C4-2B (cell line): ENCODE data around the gene TAF3.

ENCODE experiments used
- H3K27ac ChIP-seq: fragments of 450-650 bp; 2 replicates; pipeline ENCODE4 v1.5.1; 2017
- ZFX ChIP-seq: fragments of 450-650 bp; IDR thresholded peaks from 2 replicates; pipeline ENCODE4 v1.6.1; 2017
- TF ChIP-seq, protein P1 (sequence below): fragments of 450-650 bp; conservative IDR thresholded peaks from 2 replicates; pipeline ENCODE4 v1.5.1; 2017; ENCODE audit warnings: mild to moderate bottlenecking

Gene TAF3

DNA sequence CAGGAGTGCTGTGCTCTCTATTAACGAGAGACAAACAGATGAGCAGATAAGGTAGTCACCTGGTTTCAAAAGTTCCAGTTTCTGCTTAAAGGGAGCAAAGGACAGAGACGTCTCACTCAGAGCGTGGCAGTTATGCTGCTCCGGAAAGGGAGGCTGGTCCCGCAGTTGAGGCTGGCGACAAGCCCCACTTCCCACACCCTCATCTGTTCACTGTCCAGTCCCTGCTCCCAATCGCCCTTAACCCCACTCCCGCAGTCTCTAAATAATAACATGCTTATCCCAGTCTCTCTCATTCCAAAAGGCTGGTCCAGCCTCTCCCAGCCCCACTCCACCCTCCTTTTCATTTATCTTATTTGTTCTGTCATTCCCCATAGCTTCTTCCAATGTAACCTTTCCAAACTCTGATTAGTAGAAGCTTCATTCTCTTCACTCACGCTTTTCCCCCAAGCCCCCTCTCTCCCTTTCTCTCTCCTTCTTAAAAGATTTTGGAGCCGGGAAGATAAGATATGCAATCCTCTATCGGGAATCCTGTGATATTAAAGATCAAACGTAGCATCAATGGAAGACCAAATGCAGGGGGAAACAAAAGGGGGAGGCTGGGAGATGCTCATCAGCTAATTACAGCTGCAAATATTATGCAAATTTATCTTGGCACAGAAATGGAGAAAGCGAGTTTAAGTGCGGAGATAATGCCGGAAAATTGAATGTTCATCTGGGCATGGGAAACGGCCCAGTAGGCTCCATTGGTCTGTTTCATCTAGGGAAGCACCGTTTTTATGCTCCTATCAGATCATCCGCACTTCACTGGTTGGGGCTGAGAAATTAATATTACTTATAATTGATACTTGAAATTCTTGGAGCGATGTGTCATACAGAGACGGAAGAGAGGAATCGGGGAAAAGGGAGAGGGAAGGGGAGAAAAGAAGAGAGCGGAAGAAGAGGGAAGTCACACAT lies 219.9 kb downstream of the TAF3 start:
- TF ChIP-seq ZFX: no peak
- TF ChIP-seq, protein P1, sequence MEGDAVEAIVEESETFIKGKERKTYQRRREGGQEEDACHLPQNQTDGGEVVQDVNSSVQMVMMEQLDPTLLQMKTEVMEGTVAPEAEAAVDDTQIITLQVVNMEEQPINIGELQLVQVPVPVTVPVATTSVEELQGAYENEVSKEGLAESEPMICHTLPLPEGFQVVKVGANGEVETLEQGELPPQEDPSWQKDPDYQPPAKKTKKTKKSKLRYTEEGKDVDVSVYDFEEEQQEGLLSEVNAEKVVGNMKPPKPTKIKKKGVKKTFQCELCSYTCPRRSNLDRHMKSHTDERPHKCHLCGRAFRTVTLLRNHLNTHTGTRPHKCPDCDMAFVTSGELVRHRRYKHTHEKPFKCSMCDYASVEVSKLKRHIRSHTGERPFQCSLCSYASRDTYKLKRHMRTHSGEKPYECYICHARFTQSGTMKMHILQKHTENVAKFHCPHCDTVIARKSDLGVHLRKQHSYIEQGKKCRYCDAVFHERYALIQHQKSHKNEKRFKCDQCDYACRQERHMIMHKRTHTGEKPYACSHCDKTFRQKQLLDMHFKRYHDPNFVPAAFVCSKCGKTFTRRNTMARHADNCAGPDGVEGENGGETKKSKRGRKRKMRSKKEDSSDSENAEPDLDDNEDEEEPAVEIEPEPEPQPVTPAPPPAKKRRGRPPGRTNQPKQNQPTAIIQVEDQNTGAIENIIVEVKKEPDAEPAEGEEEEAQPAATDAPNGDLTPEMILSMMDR: no peak

DNA sequence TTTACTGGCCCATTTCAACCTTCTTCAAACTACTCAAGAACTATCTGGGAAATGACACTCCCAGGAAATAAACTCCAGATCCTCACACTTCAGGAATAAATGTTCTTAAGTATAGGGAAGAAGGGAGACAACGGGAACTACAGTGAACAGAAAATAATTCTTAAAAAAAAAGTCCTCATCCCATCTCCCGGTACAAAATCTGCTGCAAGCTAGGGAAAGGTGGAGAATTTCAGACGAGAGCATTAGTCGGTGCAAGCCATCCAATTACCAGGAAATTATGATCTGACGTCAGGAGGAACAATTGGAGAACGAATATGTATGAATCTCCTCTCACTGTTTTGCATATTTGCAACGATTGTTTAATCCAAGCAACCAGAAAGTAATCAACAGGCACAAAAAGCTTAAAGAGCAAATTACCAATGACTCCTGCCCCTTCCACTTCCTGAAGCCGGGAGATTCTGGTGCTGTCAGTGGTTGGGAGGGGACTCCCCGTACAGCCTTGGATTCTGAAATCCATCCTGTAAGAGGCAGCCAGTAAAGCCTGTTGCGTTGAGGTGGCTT lies 221.1 kb downstream of the TAF3 start:
- no peak for TF ChIP-seq ZFX
- TF ChIP-seq, protein P1: no peak
- no peak overlapping the region for H3K27ac ChIP-seq

More for the DNA sequence above, 219.9 kb downstream of the TAF3 start:
- H3K27ac ChIP-seq: no peak overlapping the region

DNA sequence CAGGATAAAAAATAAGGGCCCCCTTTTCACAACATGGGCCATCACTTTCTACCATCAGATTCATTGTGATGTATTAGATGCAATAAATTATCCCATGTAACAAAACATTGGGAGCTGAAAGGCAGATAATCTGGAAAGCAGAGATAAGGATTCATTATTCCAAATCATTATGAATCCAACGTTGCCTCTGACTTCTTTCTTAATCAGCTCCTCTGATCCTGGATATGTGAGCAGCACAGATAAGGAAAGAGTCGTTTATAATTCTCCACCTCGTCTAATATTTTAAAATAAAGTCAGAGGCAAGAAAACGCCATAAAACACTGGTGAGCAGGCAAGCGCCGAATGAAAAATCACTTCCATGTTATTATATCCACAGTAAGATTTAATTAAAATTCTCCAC lies 222.3 kb downstream of the TAF3 start:
- TF ChIP-seq ZFX: no peak
- TF ChIP-seq, protein P1: no peak
- H3K27ac ChIP-seq: no peak overlapping the region

DNA sequence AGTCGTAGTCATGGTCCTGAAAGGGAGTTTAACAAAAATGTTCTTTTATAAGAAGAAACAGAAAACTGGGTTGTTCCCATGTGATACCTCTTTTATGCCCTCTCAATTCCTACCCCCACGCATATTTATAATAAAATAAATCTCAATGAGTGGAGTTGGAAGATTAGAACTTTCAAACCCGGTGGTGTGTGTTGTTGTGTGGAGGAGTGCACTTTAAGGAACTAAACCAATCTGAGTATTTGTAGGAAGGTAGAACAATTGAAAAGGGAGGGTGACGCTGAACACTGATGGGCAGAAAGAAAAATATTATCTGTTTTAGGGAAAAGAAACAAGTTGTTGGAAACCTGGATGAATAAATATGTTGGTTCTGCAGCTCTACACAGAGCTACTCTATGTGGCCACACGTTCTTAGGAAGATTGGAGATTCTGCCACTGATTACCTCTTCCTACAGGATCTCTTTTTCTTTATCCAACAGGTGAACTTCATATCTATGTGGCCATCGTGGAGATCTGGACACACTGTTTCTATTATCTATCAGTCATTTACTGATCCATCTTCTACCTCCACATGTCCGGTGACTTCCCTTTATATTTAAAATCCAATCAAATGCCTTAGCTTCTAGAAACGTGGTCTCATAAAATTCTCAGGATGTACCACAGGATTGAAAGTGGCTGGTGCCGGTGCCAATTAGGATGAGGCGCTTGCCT lies 223.1 kb downstream of the TAF3 start:
- TF ChIP-seq ZFX: no peak
- TF ChIP-seq, protein P1: no peak
- no peak overlapping the region for H3K27ac ChIP-seq

DNA sequence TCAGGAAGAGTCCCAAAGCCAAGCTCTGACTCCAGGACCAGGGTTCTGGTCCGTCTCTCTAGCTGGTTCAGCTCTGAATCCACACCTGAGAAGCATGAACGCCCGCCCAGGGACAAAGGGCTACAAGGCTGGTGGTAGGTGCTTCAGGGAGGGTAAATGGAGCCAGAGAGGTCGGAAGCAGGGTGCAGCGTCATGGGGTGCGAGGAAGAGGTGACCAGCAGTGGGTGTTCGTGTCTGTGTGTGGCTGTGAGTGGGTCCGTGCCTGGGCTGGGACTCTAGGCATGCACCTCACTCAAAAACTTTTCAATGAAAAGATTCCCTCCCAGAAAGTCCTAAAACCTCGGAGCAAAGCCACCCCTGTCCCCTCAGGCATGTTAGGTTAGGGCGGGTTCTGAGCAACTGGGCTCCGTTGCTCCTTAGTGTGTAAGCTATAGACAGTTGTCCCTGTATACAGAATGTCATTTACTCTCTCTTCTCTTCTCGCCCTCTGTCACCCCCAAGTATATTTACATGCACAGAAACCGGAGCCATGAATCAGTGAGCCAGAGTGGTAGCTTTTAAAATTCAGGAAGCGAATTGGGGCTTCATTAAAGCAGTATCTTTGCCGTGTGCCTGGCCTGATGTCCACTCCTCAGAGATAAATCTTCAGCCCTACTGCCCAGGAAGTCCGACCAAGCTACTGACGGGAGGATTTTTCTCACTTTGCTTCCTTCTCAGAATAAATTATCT lies 223.9 kb downstream of the TAF3 start:
- no peak for TF ChIP-seq ZFX
- TF ChIP-seq, protein P1: no peak
- no peak overlapping the region for H3K27ac ChIP-seq

DNA sequence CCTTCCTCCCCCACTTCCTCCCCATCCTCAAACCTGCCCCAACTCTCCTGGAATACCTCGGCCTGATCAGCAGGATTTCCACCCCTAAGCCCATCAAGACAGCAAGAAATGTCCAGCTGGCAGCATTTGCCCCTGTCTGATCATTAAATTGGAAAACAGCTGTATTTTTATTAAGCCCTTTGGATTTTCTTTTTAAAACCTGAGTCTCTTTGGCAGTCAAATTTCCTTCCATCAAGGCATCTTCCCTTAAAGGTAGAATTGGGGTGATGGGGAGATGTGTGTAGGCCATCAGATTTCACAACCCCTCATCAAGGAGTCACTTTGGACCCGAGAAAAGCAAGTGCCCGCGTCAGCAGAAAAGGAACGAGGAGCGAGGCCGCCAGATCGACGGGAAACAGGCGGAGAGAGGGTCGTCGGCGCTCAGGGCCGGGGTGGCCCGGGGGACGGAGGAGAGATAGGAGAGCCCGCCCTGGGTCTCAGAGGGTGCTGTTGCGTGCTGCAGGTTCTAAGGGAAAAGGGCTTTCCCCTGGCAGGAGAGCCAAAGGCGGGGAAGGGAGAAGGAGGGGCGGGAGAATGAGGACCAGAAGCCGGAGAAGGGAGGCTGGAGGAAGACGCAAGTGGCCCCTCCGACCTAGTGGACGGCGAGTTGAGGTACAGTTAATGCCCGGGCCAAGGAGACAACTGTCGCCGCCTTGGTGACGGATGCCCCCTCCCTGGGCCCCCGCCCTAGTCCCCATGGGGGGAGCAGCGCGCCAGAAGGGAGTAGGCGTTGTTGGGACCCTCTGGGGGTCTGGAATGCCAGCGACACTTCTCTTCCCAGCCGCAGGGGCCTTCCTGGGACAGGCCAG lies 224.6 kb downstream of the TAF3 start:
- H3K27ac ChIP-seq: no peak overlapping the region
- TF ChIP-seq, protein P1: no peak
- TF ChIP-seq ZFX: no peak
